NK-92 (cell line): Measurements from ENCODE around the gene DOP1A.

Experiments used
- DNase-seq: peaks from one replicate; lab custom pipeline; 2025; ENCODE audit not compliant: unreplicated experiment; lab: John Stamatoyannopoulos, UW

The DOP1A gene

GRCh38 chr6:83071023-83071422, 3.6 kb downstream of the DOP1A start:
- DNase-seq, result no peak

- no peak for DNase-seq
Observed at GRCh38 chr6:83071707-83072106, 4.2 kb downstream of the DOP1A start.

DNA sequence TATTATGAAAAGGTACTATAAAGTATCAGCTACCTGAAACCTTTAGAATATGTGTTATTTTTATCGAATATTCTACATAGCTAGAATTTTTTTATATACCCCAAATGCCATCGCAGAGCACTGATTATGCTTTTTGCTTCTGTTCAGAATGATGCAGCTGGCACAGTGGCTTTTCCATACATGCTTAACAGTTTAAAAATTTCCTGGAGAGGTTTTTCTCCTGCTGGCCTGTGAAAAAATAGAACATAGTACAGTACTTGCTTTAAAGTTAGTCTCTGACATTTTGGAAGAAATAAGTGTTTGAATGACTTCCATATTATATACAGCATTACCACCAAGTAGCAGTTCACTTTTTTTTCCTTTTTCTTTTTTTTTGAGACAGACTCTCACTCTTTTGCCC, 5.3 kb downstream of the DOP1A start:
- DNase-seq, result no peak

DNA sequence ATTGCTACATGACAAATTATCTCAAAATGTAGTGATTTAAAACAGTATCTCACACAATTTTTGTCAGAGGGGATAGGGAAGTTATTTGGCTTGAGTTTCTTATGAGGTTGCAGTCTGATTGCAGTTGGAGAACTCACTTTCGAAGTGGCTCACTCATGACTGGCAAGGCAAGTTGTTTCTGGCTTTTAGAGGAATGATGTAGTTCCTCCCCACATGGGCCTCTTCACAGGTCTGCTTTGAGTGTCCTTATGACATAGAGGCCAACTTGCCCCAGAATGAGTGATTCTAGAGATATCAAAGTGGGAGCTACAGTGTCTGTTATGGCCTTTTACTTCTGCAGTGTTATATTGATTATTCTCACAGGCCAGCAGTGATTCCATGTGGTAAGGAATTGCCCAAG, 6.1 kb downstream of the DOP1A start:
- DNase-seq, result no peak

- no peak for DNase-seq
Observed at GRCh38 chr6:83083476-83083875, 16.0 kb downstream of the DOP1A start.

GRCh38 chr6:83086751-83087150, 19.3 kb downstream of the DOP1A start:
- no peak for DNase-seq

DNA sequence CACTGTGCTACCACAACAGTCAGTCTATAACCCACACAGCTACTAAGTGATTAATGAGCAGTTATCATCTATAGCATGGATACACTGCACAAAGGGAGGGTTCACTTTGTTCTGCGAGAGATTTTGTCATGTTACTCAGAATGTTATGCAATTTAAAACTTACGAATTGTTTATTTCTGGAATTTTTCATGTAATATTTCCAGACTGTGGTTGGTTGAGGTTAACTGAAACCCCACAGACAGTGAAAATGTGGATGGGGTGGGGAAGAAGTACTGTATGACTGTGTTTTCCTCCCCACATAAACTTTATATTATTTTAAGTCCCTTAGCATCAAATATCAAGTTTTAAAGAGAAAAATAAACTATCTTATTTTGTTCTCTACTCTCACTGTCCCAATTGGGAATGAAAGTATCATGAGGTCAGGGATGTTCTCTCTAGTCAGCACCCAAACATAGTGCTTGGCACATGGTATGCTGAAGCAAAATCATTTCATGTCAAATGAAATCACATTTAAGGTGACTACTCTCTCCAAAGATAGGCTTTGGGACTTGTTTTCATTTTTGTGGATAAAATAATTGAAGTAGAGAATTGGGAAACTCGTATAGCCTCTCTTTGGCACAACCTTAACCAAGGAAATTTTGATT, 25.4 kb downstream of the DOP1A start:
- DNase-seq, result no peak

GRCh38 chr6:83096791-83097190, 29.3 kb downstream of the DOP1A start:
- no peak for DNase-seq

GRCh38 chr6:83097204-83097603, 29.7 kb downstream of the DOP1A start:
- DNase-seq, result no peak

DNA sequence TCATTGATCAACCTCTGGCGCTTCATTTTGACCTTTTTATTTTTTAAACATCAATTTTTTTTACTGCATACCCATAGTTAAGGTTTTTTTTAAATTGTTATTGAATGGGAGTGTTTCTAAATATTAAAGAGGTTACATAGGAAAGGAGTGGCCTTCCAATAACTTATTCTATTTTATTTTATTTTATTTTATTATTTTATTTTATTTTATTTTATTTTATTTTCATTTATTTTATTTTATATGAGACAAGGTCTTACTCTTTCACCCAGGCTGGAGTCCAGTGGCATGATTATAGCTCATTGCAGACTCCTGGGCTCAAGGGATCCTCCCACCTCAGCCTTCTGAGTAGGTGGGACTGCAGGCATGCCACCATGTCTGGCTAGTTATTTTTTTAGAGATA, 30.2 kb downstream of the DOP1A start:
- DNase-seq, result no peak

DNA sequence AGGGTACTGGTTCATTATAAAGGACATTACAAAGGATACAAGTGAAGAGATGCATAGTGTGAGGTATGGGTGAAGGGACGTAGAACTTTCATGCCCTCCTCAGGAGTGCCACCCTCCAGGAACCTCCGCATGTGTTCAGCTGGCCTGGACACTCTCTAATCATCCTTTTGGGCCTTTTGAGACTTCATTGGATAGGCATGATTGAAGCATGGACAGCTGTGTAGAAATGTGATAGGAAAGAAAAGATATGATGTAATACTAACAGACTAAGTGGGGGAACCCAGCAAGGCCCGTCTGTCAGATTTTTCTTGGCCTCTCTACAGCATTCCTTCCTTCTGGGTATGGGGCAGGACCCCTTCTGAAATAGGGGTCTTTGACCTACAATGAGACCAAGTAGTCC, 31.1 kb downstream of the DOP1A start:
- no peak for DNase-seq

DNA sequence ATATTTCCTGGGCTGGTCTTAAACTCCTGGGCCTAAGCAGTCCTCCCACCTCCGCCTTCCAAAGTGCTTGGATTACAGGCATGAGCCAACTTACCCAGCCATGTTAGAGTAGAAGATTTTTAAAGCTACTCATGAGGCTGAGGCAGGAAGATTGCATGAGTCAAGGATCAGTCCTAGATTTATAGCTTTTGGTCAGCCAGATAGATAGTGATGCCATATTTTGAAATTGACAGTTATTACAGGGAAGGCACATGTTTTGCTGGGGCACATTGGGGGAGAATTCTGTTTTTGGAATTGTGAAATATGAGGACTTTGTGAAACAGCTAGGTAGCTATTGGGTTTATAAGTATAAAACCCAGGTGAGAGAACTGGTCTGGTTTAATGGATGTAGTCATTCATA, 40.9 kb downstream of the DOP1A start:
- DNase-seq, result no peak

DNA sequence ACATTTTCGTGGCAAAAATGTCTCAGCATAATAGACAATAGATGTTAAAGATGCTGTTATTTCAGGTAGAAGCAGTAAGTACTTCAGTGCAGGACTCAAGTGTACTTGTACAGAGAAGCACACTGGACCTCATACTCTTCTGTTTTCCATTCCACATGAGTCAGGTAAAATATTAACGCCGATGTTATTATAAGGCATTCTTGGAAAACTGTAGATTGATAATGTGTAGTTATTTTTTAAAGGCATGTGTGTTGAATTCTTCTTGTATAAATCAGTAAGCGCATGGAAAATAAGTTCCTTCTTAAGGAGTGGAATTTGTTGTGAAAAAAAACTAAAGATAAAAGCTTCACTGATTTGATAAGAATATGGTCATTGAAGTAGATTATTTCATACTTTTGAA, 45.8 kb downstream of the DOP1A start:
- no peak for DNase-seq

DNA sequence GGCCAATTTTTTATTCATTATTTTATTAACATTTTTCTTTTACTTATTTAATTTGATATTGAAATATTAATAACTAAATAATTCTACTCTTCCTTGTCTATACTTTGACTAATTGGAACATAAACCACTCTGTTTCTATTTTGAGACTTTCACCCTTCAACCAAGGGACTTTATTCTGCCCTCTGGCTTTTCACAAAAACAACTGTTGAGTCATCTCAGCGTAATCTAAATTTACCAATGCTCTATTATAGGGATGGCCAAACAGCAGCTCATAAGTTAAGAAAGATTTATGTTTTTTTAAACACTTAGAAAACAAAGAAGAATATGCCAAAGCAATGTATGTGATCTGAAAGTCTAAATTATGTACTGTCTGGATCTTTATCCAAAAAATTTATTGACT, 46.7 kb downstream of the DOP1A start:
- no peak for DNase-seq

GRCh38 chr6:83117802-83118201, 50.3 kb downstream of the DOP1A start:
- DNase-seq, result no peak

DNA sequence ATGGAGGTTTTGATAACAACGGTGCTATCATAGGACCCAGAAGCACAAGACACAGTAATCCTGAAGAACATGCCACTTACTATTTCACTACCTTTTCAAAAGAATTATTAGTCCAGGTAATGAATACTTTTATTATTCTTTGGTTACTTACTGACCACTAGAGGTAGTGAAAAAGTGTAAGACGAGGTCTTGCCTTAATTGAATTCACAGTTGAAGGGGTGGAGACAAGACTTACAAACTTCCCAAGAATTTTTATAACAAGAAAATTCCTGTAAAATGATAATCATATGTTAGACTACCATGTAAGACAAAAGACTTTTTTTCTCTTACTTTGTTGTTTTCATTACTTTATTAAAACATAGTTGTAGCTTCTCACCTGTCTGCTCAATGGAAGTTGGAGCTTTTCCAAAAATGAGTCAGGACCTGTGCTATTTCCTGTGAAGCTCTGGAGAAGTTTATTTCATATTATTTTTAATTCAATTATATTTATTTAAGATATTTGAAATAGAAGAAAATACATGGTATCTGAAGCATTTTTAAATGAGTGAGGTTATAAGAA, 52.4 kb downstream of the DOP1A start:
- DNase-seq, result no peak

- no peak for DNase-seq
Observed at GRCh38 chr6:83124553-83124952, 57.1 kb downstream of the DOP1A start.

GRCh38 chr6:83125425-83125824, 58.0 kb downstream of the DOP1A start:
- DNase-seq, result no peak

DNA sequence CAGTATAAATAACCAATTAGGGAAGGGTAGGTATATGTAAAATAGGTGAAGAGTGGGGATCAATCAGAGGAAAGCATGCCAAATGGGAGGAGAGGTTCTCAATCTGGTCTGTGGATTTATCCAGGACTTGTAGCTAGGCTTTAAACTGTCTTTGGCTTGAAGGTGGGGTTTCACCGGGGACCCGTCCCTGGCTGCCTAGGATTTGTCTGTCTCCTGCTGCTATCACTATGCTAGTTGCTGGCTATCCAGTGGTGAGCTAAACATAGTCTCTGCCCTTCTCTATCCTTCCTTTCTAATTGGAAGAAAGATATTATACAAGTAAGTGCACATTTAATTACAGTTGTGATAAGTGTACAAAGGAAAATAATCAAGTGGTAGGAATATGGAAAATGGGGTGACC, 58.8 kb downstream of the DOP1A start:
- no peak for DNase-seq

DNA sequence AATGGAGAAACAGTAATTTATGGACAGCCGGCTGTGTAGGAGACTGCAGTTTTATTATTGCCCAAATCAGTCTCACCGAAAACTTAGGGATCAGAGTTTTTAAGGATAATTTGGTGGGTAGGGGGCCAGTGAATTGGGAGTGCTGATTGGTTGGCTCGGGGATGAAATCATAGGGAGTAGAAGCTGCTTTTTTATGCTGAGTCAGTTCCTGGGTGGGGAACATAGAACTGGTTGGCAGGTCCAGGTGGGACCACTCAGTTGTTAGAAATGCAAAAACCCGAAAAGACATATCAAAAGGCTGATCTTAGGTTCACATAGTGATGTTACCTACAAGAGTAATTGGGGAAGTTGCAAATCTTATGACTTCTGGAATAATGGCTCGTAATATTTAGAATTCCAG, 59.3 kb downstream of the DOP1A start:
- no peak for DNase-seq

GRCh38 chr6:83127258-83127657, 59.8 kb downstream of the DOP1A start:
- no peak for DNase-seq

DNA sequence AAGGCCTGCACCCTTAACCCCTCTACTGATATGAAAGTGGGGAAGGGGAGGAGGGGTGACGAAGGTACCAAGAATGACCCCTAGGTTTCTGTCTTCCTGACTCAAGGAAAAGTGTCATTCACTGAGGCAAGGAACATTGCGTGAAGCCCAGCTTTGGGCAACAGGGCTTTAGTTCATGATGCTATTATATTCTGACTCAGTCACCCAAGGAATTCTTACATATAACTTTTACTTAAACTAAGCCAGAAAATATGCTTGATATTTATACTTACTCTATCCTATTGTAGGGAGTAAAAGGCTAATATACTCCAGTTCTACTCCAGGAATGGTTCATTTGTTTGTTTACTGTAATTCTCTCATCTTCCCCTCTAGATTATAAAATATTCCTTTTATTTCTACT, 60.5 kb downstream of the DOP1A start:
- DNase-seq, result no peak

- DNase-seq, result no peak
Observed at GRCh38 chr6:83132121-83132520, 64.7 kb downstream of the DOP1A start.
